Thyroid gland (tissue), 4 donors: ENCODE data around the gene MYO1D.

Experiments
- POLR2A ChIP-seq, 2 donors: fragments of 450-650 bp; IDR thresholded peaks; one replicate each; pipeline ENCODE4 v1.6.1; 2017; ENCODE audit warnings: antibody characterized with exemption in 2 of 2, mild to moderate bottlenecking in 2 of 2, moderate library complexity in 1 of 2
- TF ChIP-seq, protein P1 (sequence below), 6 experiments: fragments of 200-600 bp in 3 of 6; fragments of 450-650 bp in 3 of 6; sonication (generic) in 3 of 6; IDR thresholded peaks; one replicate each; pipeline ENCODE4 v1.5.1; 2016 to 2019; ENCODE audit warnings: antibody characterized with exemption in 6 of 6, mild to moderate bottlenecking in 2 of 6, inconsistent platforms in 1 of 6, moderate library complexity in 1 of 6

DNA sequence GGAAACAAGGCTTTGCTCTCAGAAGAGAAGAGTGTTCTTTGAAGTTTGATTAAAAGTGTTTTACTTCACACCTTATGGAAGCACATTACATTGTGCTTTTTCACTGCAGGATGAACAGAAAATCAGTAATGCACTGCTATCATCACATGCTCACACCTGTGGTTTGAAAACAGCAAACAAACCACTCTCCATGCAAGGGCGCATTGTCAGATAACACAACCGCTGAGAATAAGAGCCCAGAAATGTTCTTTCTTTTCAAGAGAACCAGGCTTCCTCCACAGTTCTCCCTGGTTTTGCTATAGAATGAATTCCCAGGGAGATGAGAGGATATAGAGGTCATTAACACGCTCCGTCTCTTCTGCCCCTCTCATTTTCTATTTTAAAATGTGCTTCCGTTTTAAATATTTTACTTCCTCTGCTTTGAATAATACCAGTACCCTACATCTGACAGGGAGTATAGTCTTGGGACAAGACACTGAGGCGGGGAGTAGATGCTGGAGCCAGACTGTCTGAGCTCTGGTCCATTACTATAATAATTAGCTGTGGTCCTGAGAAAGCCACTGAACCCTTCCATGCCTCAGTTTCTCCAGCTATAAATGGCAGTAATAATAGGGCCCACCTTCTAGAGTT lies 318.5 kb downstream of the MYO1D start:
- TF ChIP-seq, protein P1, sequence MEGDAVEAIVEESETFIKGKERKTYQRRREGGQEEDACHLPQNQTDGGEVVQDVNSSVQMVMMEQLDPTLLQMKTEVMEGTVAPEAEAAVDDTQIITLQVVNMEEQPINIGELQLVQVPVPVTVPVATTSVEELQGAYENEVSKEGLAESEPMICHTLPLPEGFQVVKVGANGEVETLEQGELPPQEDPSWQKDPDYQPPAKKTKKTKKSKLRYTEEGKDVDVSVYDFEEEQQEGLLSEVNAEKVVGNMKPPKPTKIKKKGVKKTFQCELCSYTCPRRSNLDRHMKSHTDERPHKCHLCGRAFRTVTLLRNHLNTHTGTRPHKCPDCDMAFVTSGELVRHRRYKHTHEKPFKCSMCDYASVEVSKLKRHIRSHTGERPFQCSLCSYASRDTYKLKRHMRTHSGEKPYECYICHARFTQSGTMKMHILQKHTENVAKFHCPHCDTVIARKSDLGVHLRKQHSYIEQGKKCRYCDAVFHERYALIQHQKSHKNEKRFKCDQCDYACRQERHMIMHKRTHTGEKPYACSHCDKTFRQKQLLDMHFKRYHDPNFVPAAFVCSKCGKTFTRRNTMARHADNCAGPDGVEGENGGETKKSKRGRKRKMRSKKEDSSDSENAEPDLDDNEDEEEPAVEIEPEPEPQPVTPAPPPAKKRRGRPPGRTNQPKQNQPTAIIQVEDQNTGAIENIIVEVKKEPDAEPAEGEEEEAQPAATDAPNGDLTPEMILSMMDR (IDR thresholded peaks at IDR 0.05) = no peak
- no peak for TF ChIP-seq POLR2A (IDR thresholded peaks at IDR 0.05)
